Neural cell (in vitro differentiated cells): ENCODE results near the gene SEC24D. TPM values are rescaled to one million over a fixed set of nuclear protein-coding genes. Genes with fewer than 3 reads are reported as not detected.
"Not testable (repeated sequence)": the region's sequence is repeated elsewhere in the genome, so short reads cannot be mapped to it uniquely, and the experiment has no call there.

ENCODE experiments used
- H2AFZ ChIP-seq: fragments of 200-600, 300-800 bp; sonication (generic), shearing (Covaris generic); 2 replicates; pipeline ENCODE4 v1.6.0; 2014; ENCODE audit warnings: low read depth, mild to moderate bottlenecking, antibody characterized with exemption, low read length, moderate library complexity
- H3F3A ChIP-seq: fragments of 200-600 bp; shearing (Covaris generic); 2 replicates; pipeline ENCODE4 v1.6.1; 2016; ENCODE audit warnings: mild to moderate bottlenecking, moderate library complexity, mixed read lengths, antibody characterized with exemption, low read length; ENCODE audit not compliant: insufficient read depth, poor library complexity, severe bottlenecking
- H3K27ac ChIP-seq: fragments of 200-600, 300-800 bp; sonication (generic), shearing (Covaris generic); 2 replicates; pipeline ENCODE4 v1.5.1; 2014; ENCODE audit warnings: mild to moderate bottlenecking, low read length, moderate library complexity
- H3K27me3 ChIP-seq: fragments of 300-800, 200-600 bp; sonication (generic), shearing (Covaris generic); 2 replicates; pipeline ENCODE4 v1.6.0; 2014; ENCODE audit warnings: mild to moderate bottlenecking, low read depth, low read length, moderate library complexity; ENCODE audit not compliant: insufficient read depth
- H3K36me3 ChIP-seq: fragments of 300-800, 200-600 bp; sonication (generic), shearing (Covaris generic); 2 replicates; pipeline ENCODE4 v1.5.1; 2014; ENCODE audit warnings: mild to moderate bottlenecking, antibody characterized with exemption, low read length, moderate library complexity; ENCODE audit not compliant: insufficient read depth
- H3K4me2 ChIP-seq: fragments of 300-800, 200-600 bp; sonication (generic), shearing (Covaris generic); 2 replicates; pipeline ENCODE4 v1.6.0; 2014; ENCODE audit warnings: mild to moderate bottlenecking, low read length
- H3K4me3 ChIP-seq: fragments of 300-800, 200-600 bp; sonication (generic), shearing (Covaris generic); 2 replicates; pipeline ENCODE4 v1.5.1; 2014; ENCODE audit warnings: mild to moderate bottlenecking, low read length, moderate library complexity
- H3K79me2 ChIP-seq: fragments of 200-600 bp; shearing (Covaris generic); replicated peaks from 2 replicates; pipeline ENCODE4 v1.6.0; 2014; ENCODE audit warnings: mild to moderate bottlenecking, low read length, moderate library complexity; ENCODE audit not compliant: insufficient read depth
- H3K9ac ChIP-seq: fragments of 300-800, 200-600 bp; sonication (generic), shearing (Covaris generic); 2 replicates; pipeline ENCODE4 v1.6.1; 2016; ENCODE audit warnings: mild to moderate bottlenecking, low read length, mixed read lengths
- H3K9me2 ChIP-seq: fragments of 200-600 bp; shearing (Covaris generic); 2 replicates; pipeline ENCODE4 v1.6.1; 2016; ENCODE audit warnings: mild to moderate bottlenecking, low read length, mixed read lengths; ENCODE audit not compliant: insufficient read depth
- H3K9me3 ChIP-seq: fragments of 200-600, 300-800 bp; sonication (generic), shearing (Covaris generic); 2 replicates; pipeline ENCODE4 v1.6.1; 2016; ENCODE audit warnings: mild to moderate bottlenecking, mixed run types, low read length, moderate library complexity, mixed read lengths
- H4K20me1 ChIP-seq: fragments of 200-600 bp; shearing (Covaris generic); 2 replicates; pipeline ENCODE4 v1.6.1; 2016; ENCODE audit warnings: mild to moderate bottlenecking, mixed run types; ENCODE audit not compliant: insufficient read depth
- EP300 ChIP-seq: fragments of 450-650 bp; conservative IDR thresholded peaks from 2 replicates; pipeline ENCODE4 v1.6.1; 2014; ENCODE audit warnings: antibody characterized with exemption, mild to moderate bottlenecking, moderate library complexity; ENCODE audit not compliant: poor library complexity, severe bottlenecking
- EZH2 ChIP-seq: fragments of 200-600, 300-800 bp; shearing (Covaris generic), sonication (generic); IDR thresholded peaks from 2 replicates; pipeline ENCODE4 v1.6.1; 2014; ENCODE audit warnings: antibody characterized with exemption, low read length, borderline replicate concordance, mild to moderate bottlenecking; ENCODE audit not compliant: insufficient read depth, poor library complexity, severe bottlenecking
- MXI1 ChIP-seq: fragments of 450-650 bp; conservative IDR thresholded peaks from 2 replicates; pipeline ENCODE4 v1.6.1; 2014; ENCODE audit warnings: antibody characterized with exemption, mild to moderate bottlenecking; ENCODE audit not compliant: poor library complexity, severe bottlenecking
- POLR2AphosphoS5 ChIP-seq: IDR thresholded peaks from 2 replicates; pipeline ENCODE4 v1.6.1; 2012
- RAD21 ChIP-seq: fragments of 450-650 bp; conservative IDR thresholded peaks from 2 replicates; pipeline ENCODE4 v1.6.1; 2014; ENCODE audit warnings: antibody characterized with exemption, mild to moderate bottlenecking, moderate library complexity
- SMC3 ChIP-seq: fragments of 450-650 bp; conservative IDR thresholded peaks from 2 replicates; pipeline ENCODE4 v1.6.1; 2014; ENCODE audit warnings: antibody characterized with exemption, mild to moderate bottlenecking, moderate library complexity; ENCODE audit not compliant: poor library complexity
- TAF1 ChIP-seq: IDR thresholded peaks from 2 replicates; pipeline ENCODE4 v1.6.1; 2012; ENCODE audit warnings: low read depth
- polyA plus RNA-seq: library from polyadenylated mRNA; depleted of rRNA; stranded (reverse); fragments of >200 nt; gene quantifications from 2 replicates; pipeline ENCODE4 v1.2.3, GENCODE V29; 2014
- TF ChIP-seq, protein P1 (sequence below): IDR thresholded peaks from 2 replicates; pipeline ENCODE4 v1.6.1; 2012; ENCODE audit warnings: borderline replicate concordance
- TF ChIP-seq, protein P2 (sequence below): fragments of 450-650 bp; IDR thresholded peaks from 2 replicates; pipeline ENCODE4 v1.5.1; 2014; ENCODE audit warnings: antibody characterized with exemption, mild to moderate bottlenecking, moderate library complexity; ENCODE audit not compliant: poor library complexity, severe bottlenecking

Gene SEC24D
- polyA plus RNA-seq, 1 donor from 2014 or later, result 7.8 TPM

- H3K9ac ChIP-seq, result no peak overlapping the region
- H3K27me3 ChIP-seq, result no peaks in the 10 kb centered on the region
- no peaks in the 10 kb centered on the region for H3K79me2 ChIP-seq
- no peaks in the 10 kb centered on the region for H3K36me3 ChIP-seq
- H3F3A ChIP-seq, result no peaks in the 10 kb centered on the region
- H2AFZ ChIP-seq, result no peak overlapping the region
- H4K20me1 ChIP-seq, result no peaks in the 10 kb centered on the region
- H3K9me3 ChIP-seq, result no peaks in the 10 kb centered on the region
- H3K27ac ChIP-seq, result no peak overlapping the region
- H3K4me2 ChIP-seq, result no peak overlapping the region
- H3K4me3 ChIP-seq, result no peak overlapping the region
- TF ChIP-seq EZH2 (no peak), SMC3 (no peak), POLR2AphosphoS5 (no peak), TAF1 (no peak), EP300 (no peak), RAD21 (no peak), MXI1 (no peak)
- TF ChIP-seq, protein P1, sequence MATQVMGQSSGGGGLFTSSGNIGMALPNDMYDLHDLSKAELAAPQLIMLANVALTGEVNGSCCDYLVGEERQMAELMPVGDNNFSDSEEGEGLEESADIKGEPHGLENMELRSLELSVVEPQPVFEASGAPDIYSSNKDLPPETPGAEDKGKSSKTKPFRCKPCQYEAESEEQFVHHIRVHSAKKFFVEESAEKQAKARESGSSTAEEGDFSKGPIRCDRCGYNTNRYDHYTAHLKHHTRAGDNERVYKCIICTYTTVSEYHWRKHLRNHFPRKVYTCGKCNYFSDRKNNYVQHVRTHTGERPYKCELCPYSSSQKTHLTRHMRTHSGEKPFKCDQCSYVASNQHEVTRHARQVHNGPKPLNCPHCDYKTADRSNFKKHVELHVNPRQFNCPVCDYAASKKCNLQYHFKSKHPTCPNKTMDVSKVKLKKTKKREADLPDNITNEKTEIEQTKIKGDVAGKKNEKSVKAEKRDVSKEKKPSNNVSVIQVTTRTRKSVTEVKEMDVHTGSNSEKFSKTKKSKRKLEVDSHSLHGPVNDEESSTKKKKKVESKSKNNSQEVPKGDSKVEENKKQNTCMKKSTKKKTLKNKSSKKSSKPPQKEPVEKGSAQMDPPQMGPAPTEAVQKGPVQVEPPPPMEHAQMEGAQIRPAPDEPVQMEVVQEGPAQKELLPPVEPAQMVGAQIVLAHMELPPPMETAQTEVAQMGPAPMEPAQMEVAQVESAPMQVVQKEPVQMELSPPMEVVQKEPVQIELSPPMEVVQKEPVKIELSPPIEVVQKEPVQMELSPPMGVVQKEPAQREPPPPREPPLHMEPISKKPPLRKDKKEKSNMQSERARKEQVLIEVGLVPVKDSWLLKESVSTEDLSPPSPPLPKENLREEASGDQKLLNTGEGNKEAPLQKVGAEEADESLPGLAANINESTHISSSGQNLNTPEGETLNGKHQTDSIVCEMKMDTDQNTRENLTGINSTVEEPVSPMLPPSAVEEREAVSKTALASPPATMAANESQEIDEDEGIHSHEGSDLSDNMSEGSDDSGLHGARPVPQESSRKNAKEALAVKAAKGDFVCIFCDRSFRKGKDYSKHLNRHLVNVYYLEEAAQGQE, result no peak
- TF ChIP-seq, protein P2, sequence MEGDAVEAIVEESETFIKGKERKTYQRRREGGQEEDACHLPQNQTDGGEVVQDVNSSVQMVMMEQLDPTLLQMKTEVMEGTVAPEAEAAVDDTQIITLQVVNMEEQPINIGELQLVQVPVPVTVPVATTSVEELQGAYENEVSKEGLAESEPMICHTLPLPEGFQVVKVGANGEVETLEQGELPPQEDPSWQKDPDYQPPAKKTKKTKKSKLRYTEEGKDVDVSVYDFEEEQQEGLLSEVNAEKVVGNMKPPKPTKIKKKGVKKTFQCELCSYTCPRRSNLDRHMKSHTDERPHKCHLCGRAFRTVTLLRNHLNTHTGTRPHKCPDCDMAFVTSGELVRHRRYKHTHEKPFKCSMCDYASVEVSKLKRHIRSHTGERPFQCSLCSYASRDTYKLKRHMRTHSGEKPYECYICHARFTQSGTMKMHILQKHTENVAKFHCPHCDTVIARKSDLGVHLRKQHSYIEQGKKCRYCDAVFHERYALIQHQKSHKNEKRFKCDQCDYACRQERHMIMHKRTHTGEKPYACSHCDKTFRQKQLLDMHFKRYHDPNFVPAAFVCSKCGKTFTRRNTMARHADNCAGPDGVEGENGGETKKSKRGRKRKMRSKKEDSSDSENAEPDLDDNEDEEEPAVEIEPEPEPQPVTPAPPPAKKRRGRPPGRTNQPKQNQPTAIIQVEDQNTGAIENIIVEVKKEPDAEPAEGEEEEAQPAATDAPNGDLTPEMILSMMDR, result no peak
- no peaks in the 10 kb centered on the region for H3K9me2 ChIP-seq
Observed at GRCh38 chr4:118783887-118784286, 52.0 kb downstream of the SEC24D start.

- H3K9ac ChIP-seq, H3K9me3 ChIP-seq, H2AFZ ChIP-seq, H3K36me3 ChIP-seq, H3K4me3 ChIP-seq, H3K79me2 ChIP-seq, H3K27ac ChIP-seq, H3F3A ChIP-seq, H3K27me3 ChIP-seq, H3K4me2 ChIP-seq, H4K20me1 ChIP-seq, H3K9me2 ChIP-seq: not testable (repeated sequence)
Observed at GRCh38 chr4:118782886-118783285, 53.0 kb downstream of the SEC24D start.

DNA sequence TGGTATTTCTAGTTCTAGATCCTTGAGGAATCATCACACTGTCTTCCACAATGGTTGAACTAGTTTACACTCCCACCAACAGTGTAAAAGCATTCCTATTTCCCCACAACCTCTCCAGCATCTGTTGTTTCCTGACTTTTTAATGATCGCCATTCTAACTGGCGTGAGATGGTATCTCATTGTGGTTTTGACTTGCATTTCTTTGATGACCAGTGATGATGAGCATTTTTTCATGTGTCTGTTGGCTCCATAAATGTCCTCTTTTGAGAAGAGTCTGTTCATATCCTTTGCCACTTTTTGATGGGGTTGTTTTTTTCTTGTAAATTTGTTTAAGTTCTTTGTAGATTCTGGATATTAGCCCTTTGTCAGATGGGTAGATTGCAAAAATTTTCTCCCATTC is 58.3 kb downstream of the SEC24D start:
- not testable (repeated sequence) for H3K36me3 ChIP-seq, H3K79me2 ChIP-seq, H3K4me2 ChIP-seq, H4K20me1 ChIP-seq, H3K27ac ChIP-seq, H3K9me3 ChIP-seq, H2AFZ ChIP-seq, H3K4me3 ChIP-seq, H3F3A ChIP-seq, H3K27me3 ChIP-seq, H3K9me2 ChIP-seq, H3K9ac ChIP-seq

GRCh38 chr4:118776955-118777640 is 58.8 kb downstream of the SEC24D start:
- not testable (repeated sequence) for H2AFZ ChIP-seq, H3K27me3 ChIP-seq, H3K79me2 ChIP-seq, H3K9me2 ChIP-seq, H3K4me2 ChIP-seq, H3F3A ChIP-seq, H3K27ac ChIP-seq, H4K20me1 ChIP-seq, H3K36me3 ChIP-seq, H3K4me3 ChIP-seq, H3K9me3 ChIP-seq, H3K9ac ChIP-seq
